GM23338 (cell line): Measurements from ENCODE around the gene ING2. TPM values are rescaled to one million over a fixed set of nuclear protein-coding genes. Genes with fewer than 3 reads are reported as not detected.
"Not testable (repeated sequence)": the region's sequence is repeated elsewhere in the genome, so short reads cannot be mapped to it uniquely, and the experiment has no call there.

Experiments used
- ATAC-seq: fragments of 200-7000 bp; cut with Tn5 transposase; 3 replicates; pipeline ENCODE4 v1.9.1; 2020
- DNase-seq: peaks from one replicate; pipeline ENCODE4 v3.0.0-alpha.2; 2015; ENCODE audit warnings: low spot score
- H2AFZ ChIP-seq: fragments of 200-600 bp; sonication (generic); 2 replicates; pipeline ENCODE4 v1.8.0; 2016; ENCODE audit warnings: antibody characterized with exemption, mild to moderate bottlenecking, moderate library complexity
- H3F3A ChIP-seq: fragments of 200-600 bp; sonication (generic); replicated peaks from 2 replicates; pipeline ENCODE4 v1.8.0; 2017; ENCODE audit warnings: antibody characterized with exemption, mixed run types, low read depth
- H3K27ac ChIP-seq: fragments of 200-600 bp; sonication (generic); 2 replicates; pipeline ENCODE4 v1.6.1; 2016; ENCODE audit warnings: low read depth
- H3K27me3 ChIP-seq: fragments of 200-600 bp; sonication (generic); 2 replicates; pipeline ENCODE4 v1.8.0; 2016; ENCODE audit warnings: mild to moderate bottlenecking, mixed run types, moderate library complexity; ENCODE audit not compliant: insufficient read depth
- H3K36me3 ChIP-seq: fragments of 200-600 bp; sonication (generic); 2 replicates; pipeline ENCODE4 v1.8.0; 2016; ENCODE audit warnings: mild to moderate bottlenecking; ENCODE audit not compliant: insufficient read depth
- H3K4me1 ChIP-seq: fragments of 200-600 bp; sonication (generic); 2 replicates; pipeline ENCODE4 v1.8.0; 2016; ENCODE audit warnings: mild to moderate bottlenecking, moderate library complexity; ENCODE audit not compliant: insufficient read depth
- H3K4me2 ChIP-seq: fragments of 200-600 bp; sonication (generic); 2 replicates; pipeline ENCODE4 v1.7.1; 2017; ENCODE audit warnings: mixed run types
- H3K4me3 ChIP-seq: fragments of 200-600 bp; sonication (generic); 2 replicates; pipeline ENCODE4 v1.6.1; 2016; ENCODE audit warnings: mixed run types
- H3K79me2 ChIP-seq: fragments of 200-600 bp; sonication (generic); replicated peaks from 2 replicates; pipeline ENCODE4 v1.8.0; 2017; ENCODE audit warnings: mild to moderate bottlenecking; ENCODE audit not compliant: insufficient read depth
- H3K9me2 ChIP-seq: fragments of 200-600 bp; sonication (generic); 2 replicates; pipeline ENCODE4 v1.8.0; 2017; ENCODE audit not compliant: insufficient read depth
- H4K20me1 ChIP-seq: fragments of 200-600 bp; sonication (generic); replicated peaks from 2 replicates; pipeline ENCODE4 v1.8.0; 2017; ENCODE audit warnings: mild to moderate bottlenecking; ENCODE audit not compliant: insufficient read depth
- H3K27ac Mint-ChIP-seq: 2 replicates; pipeline ENCODE4 v1.8.0; 2020; ENCODE audit warnings: inconsistent platforms, mild to moderate bottlenecking, moderate library complexity, mixed read lengths
- H3K27me3 Mint-ChIP-seq: 3 replicates; pipeline ENCODE4 v1.8.0; 2022; ENCODE audit warnings: low read depth, mild to moderate bottlenecking, moderate library complexity, mixed read lengths, inconsistent platforms; ENCODE audit not compliant: insufficient read depth, poor library complexity
- H3K36me3 Mint-ChIP-seq: 3 replicates; pipeline ENCODE4 v1.8.0; 2021; ENCODE audit warnings: low read depth, mild to moderate bottlenecking, inconsistent platforms, moderate library complexity, mixed read lengths
- H3K4me1 Mint-ChIP-seq: 3 replicates; pipeline ENCODE4 v1.8.0; 2020; ENCODE audit warnings: mild to moderate bottlenecking, inconsistent platforms, mixed read lengths
- H3K4me3 Mint-ChIP-seq: 3 replicates; pipeline ENCODE4 v1.8.0; 2021; ENCODE audit warnings: moderate library complexity, mild to moderate bottlenecking, inconsistent platforms, mixed read lengths
- H3K9me3 Mint-ChIP-seq: 3 replicates; pipeline ENCODE4 v1.8.0; 2020; ENCODE audit warnings: moderate library complexity, mild to moderate bottlenecking, inconsistent platforms, mixed read lengths
- EZH2phosphoT487 ChIP-seq: fragments of 200-600 bp; sonication (generic); IDR thresholded peaks from one replicate; pipeline ENCODE4 v1.8.1; 2018; ENCODE audit warnings: antibody characterized with exemption; ENCODE audit not compliant: unreplicated experiment
- JUNB ChIP-seq: IDR thresholded peaks from one replicate; pipeline ENCODE4 v1.6.1; 2016; ENCODE audit warnings: antibody characterized with exemption; ENCODE audit not compliant: unreplicated experiment
- NANOG ChIP-seq: IDR thresholded peaks from 2 replicates; pipeline ENCODE4 v1.6.1; 2016; ENCODE audit warnings: antibody characterized with exemption, borderline replicate concordance
- POLR2AphosphoS5 ChIP-seq: IDR thresholded peaks from 2 replicates; pipeline ENCODE4 v1.6.1; 2016; ENCODE audit warnings: antibody characterized with exemption, low read depth
- STAT1 ChIP-seq: IDR thresholded peaks from one replicate; pipeline ENCODE4 v1.6.1; 2016; ENCODE audit warnings: antibody characterized with exemption; ENCODE audit not compliant: unreplicated experiment
- ZNF331 ChIP-seq: fragments of 250-450 bp; sonication (Bioruptor Pico); IDR thresholded peaks from 2 replicates; pipeline ENCODE4 v1.5.0; 2020; ENCODE audit warnings: low read depth, mild to moderate bottlenecking, moderate library complexity
- polyA plus RNA-seq: library from polyadenylated mRNA; unstranded; fragments of >200 nt; fragmentation: Nextera tagmentation; extraction: Ambion mirVana; gene quantifications from 2 replicates; pipeline ENCODE4 v1.2.1, GENCODE V29; 2016
- total RNA-seq: library from RNA; depleted of rRNA; stranded (reverse); fragments of >200 nt; shearing (Covaris generic); gene quantifications from 2 replicates; pipeline ENCODE4 v1.2.3, GENCODE V29; 2014
- TF ChIP-seq, protein P1 (sequence below), 2 experiments: fragments of 200-600 bp in 1 of 2; sonication (generic) in 1 of 2; conservative IDR thresholded peaks; 2 replicates each; pipeline versions ENCODE4 v1.5.1 to v1.6.1; 2016 to 2017; ENCODE audit warnings: antibody characterized with exemption in 2 of 2, low read depth in 2 of 2, mild to moderate bottlenecking in 2 of 2, moderate library complexity in 1 of 2

Gene ING2
- total and polyA plus RNA-seq, 2 experiments from 2014 or later = 21.5 to 34.2 TPM

DNA sequence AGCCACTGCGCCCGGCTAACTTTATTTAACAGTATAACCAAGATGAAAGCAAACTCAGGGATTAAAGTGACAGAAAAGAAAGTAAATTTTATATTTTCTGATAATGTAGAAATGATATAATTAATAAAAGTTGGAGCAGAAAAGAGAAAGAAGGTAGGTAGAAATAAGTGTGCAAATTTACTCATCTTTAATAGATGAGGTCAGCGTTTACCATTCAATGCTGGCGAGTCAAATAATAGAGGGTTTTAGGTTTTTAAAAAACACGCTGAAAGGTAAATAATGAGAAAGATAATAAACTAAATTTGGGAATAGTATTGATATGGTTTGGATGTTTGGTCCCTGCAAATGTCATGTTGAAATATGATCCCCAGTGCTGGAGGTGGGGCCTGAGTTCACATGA lies 46.9 kb upstream of the ING2 start:
- Histone ChIP-seq H3K27me3 (no peaks in the 10 kb centered on the region), H3K27ac (no peak overlapping the region), H2AFZ (no peak overlapping the region), H3K4me1 (no peaks in the 10 kb centered on the region), H4K20me1 (no peaks in the 10 kb centered on the region), H3K36me3 (no peaks in the 10 kb centered on the region), H3K79me2 (no peaks in the 10 kb centered on the region), H3K9me2 (no peaks in the 10 kb centered on the region), H3K4me2 (no peak overlapping the region), H3F3A (no peaks in the 10 kb centered on the region), H3K4me3 (no peak overlapping the region)
- no peaks in the 10 kb centered on the region for H3K27me3 Mint-ChIP-seq
- H3K27ac Mint-ChIP-seq = peak overlapping the region; percentile 84; the same call in 1 of the 2 replicates
- no peaks in the 10 kb centered on the region; the same call in 2 of the 3 replicates for H3K9me3 Mint-ChIP-seq
- ATAC-seq (no peak), DNase-seq (no peak)
- peaks cover 5% of the 10 kb centered on the region; the same call in 2 of the 3 replicates for H3K36me3 Mint-ChIP-seq
- TF ChIP-seq ZNF331 (no peak), EZH2phosphoT487 (no peak)
- H3K4me3 Mint-ChIP-seq = no peak overlapping the region
- no peaks in the 10 kb centered on the region for H3K4me1 Mint-ChIP-seq

DNA sequence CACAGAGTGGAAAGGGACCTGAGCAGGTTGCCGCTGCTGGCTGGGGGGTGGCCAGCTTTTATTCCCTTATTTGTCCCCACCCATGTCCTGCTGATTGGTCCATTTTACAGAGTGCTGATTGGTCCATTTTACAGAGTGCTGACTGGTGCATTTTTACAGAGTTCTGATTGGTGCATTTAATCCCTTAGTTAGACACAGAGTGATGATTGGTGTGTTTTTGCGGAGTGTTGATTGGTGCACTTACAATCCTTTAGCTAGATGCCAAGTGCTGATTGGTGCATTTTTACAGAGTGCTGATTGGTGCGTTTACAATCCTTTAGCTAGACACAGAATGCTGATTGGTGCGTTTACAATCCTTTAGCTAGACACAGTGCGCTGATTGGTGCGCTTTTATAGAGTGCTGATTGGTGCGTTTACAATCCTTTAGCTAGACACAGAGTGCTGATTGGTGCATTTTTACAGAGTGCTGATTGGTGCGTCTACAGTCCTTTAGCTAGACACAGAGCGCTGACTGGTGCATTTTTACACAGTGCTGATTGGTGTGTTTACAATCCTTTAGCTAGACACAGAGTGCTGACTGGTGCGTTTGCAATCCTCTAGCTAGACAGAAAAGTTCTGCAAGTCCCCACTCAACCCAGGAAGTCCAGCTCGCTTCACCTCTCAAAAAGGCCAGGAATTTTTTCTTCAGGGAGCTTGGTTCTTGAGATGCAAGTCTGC lies 40.8 kb upstream of the ING2 start:
- H3K9me2 ChIP-seq = not testable (repeated sequence)

DNA sequence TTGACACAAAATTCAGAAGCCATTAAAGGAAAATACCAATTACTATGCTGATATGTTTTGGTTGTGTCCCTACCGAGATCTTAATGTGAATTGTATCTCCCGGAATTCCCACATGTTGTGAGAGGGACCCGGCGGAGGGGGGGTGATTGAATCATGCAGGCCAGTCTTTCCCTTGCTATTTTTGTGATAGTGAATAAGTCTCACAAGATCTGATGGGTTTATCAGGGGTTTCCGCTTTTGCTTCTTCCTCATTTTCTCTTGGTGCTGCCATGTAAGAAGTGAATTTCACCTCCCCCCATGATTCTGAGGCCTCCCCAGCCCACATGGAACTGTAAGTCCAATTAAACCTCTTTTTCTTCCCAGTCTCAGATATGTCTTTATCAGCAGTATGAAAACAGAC lies 39.0 kb upstream of the ING2 start:
- ATAC-seq, H3K9me2 ChIP-seq, DNase-seq, H3K36me3 ChIP-seq, H4K20me1 ChIP-seq, H3K79me2 ChIP-seq, H3K4me3 ChIP-seq, H3K4me2 ChIP-seq, H3K27me3 Mint-ChIP-seq, H3F3A ChIP-seq, H3K27ac ChIP-seq, H3K27me3 ChIP-seq, H3K4me1 ChIP-seq: not testable (repeated sequence)
- Mint-ChIP-seq H3K36me3 (peaks cover 52% of the 10 kb centered on the region), H3K9me3 (peaks cover 39% of the 10 kb centered on the region), H3K4me1 (peaks cover 11% of the 10 kb centered on the region), H3K27ac (peak overlapping the region; percentile 53), H3K4me3 (0 out of 3 replicates have a peak overlapping the region, but pooled peaks have one; percentile 8)
- H2AFZ ChIP-seq = peak overlapping the region; percentile 4

More for the DNA sequence above, 40.8 kb upstream of the ING2 start:
- not testable (repeated sequence) for H2AFZ ChIP-seq, H3K27ac Mint-ChIP-seq, H3K4me2 ChIP-seq, H3K4me1 ChIP-seq, H3F3A ChIP-seq, H3K27me3 ChIP-seq, H4K20me1 ChIP-seq, H3K27ac ChIP-seq, DNase-seq, H3K4me3 ChIP-seq, H3K4me3 Mint-ChIP-seq, ATAC-seq, H3K79me2 ChIP-seq, H3K27me3 Mint-ChIP-seq, H3K36me3 ChIP-seq
- Mint-ChIP-seq H3K36me3 (peaks cover 43% of the 10 kb centered on the region), H3K4me1 (peaks cover 11% of the 10 kb centered on the region), H3K9me3 (peaks cover 39% of the 10 kb centered on the region)

DNA sequence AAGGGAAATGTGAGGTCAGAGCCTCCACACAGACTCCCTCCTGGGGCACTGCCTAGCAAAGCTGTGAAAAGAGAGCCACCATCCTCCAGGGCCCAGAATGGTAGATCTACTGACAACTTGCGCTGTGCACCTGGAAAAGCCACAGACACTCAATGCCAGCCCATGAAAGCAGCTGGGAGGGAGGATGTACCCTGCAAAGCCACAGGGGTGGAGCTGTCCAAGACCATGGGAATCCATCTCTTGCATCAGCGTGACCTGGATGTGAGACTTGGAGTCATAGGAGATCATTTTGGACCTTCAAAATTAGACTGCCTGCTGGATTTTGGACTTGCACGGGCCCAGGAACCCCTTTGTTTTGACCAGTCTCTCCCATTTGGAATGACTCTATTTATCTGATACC lies 37.6 kb upstream of the ING2 start:
- no peak for ATAC-seq
- no peaks in the 10 kb centered on the region for H3F3A ChIP-seq
- TF ChIP-seq STAT1 (no peak), NANOG (no peak), EZH2phosphoT487 (no peak), JUNB (no peak), POLR2AphosphoS5 (no peak)
- TF ChIP-seq, protein P1, sequence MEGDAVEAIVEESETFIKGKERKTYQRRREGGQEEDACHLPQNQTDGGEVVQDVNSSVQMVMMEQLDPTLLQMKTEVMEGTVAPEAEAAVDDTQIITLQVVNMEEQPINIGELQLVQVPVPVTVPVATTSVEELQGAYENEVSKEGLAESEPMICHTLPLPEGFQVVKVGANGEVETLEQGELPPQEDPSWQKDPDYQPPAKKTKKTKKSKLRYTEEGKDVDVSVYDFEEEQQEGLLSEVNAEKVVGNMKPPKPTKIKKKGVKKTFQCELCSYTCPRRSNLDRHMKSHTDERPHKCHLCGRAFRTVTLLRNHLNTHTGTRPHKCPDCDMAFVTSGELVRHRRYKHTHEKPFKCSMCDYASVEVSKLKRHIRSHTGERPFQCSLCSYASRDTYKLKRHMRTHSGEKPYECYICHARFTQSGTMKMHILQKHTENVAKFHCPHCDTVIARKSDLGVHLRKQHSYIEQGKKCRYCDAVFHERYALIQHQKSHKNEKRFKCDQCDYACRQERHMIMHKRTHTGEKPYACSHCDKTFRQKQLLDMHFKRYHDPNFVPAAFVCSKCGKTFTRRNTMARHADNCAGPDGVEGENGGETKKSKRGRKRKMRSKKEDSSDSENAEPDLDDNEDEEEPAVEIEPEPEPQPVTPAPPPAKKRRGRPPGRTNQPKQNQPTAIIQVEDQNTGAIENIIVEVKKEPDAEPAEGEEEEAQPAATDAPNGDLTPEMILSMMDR (conservative IDR thresholded peaks at IDR 0.05; ENCODE audit: low read depth in 2 of 2) = no peak

More for the DNA sequence above, 37.6 kb upstream of the ING2 start:
- Histone ChIP-seq H3K4me3 (no peak overlapping the region), H3K4me2 (no peak overlapping the region), H3K9me2 (no peaks in the 10 kb centered on the region), H3K36me3 (no peaks in the 10 kb centered on the region; the same call in 1 of the 2 replicates), H4K20me1 (no peaks in the 10 kb centered on the region), H2AFZ (no peak overlapping the region), H3K27me3 (no peaks in the 10 kb centered on the region), H3K27ac (no peak overlapping the region), H3K4me1 (peaks cover 5% of the 10 kb centered on the region), H3K79me2 (no peaks in the 10 kb centered on the region)
- DNase-seq = no peak
- H3K9me3 Mint-ChIP-seq = peaks cover 39% of the 10 kb centered on the region
- no peak overlapping the region for H3K4me3 Mint-ChIP-seq
- no peak overlapping the region for H3K27ac Mint-ChIP-seq
- H3K36me3 Mint-ChIP-seq = peaks cover 52% of the 10 kb centered on the region
- peaks cover 1% of the 10 kb centered on the region for H3K27me3 Mint-ChIP-seq
- H3K4me1 Mint-ChIP-seq = peaks cover 12% of the 10 kb centered on the region
